Measurements from ENCODE around the gene EFHC2.

GRCh38 chrX:44223150-44223549 is 120.3 kb downstream of the EFHC2 start:
- TF ChIP-seq CTCF (optimal IDR thresholded peaks at IDR 0.05 in 1 of 3, IDR thresholded peaks at IDR 0.05 in 1 of 3, conservative IDR thresholded peaks at IDR 0.05 in 1 of 3; ENCODE audit: extremely low read depth in 1 of 3, insufficient read depth in 2 of 3, low read length in 3 of 3) (no peak), EZH2 (IDR thresholded peaks at IDR 0.05; ENCODE audit: low read length) (no peak)
